K562 (cell line): ENCODE data around the gene GRM2. TPM values are rescaled to one million over a fixed set of nuclear protein-coding genes. Genes with fewer than 3 reads are reported as not detected.

Experiments used
- ARNT ChIP-seq, 2 experiments: fragments of 450-650 bp; IDR thresholded peaks; 2 replicates each; pipeline ENCODE4 v1.6.1; 2016; ENCODE audit warnings: mild to moderate bottlenecking in 1 of 2
- BHLHE40 ChIP-seq: IDR thresholded peaks from 2 replicates; pipeline ENCODE4 v1.6.1; 2011; ENCODE audit warnings: low read length, improper control_type of control experiment
- E2F1 ChIP-seq: sonication (generic); formaldehyde crosslinking; IDR thresholded peaks from 2 replicates; pipeline ENCODE4 v1.8.1; 2023; ENCODE audit warnings: mild to moderate bottlenecking, missing genetic modification reagents, moderate library complexity
- E2F6 ChIP-seq, 2 experiments: IDR thresholded peaks; 2 replicates each; pipeline ENCODE4 v1.6.1; 2011; ENCODE audit warnings: borderline replicate concordance in 1 of 2, control low read depth in 1 of 2, low read depth in 1 of 2, low read length in 1 of 2, mild to moderate bottlenecking in 1 of 2, mixed read lengths in 1 of 2, moderate library complexity in 1 of 2; ENCODE audit not compliant: insufficient read depth in 1 of 2, insufficient read length in 1 of 2, poor library complexity in 1 of 2, severe bottlenecking in 1 of 2; ENCODE audit errors: extremely low read depth in 1 of 2
- ELK3 ChIP-seq: fragments of 450-650 bp; formaldehyde crosslinking; IDR thresholded peaks from 2 replicates; pipeline ENCODE4 v1.4.0; 2020; ENCODE audit warnings: mild to moderate bottlenecking
- JUN ChIP-seq, 2 experiments: sonication (generic) in 1 of 2; formaldehyde crosslinking in 1 of 2; IDR thresholded peaks; 2 replicates each; pipeline versions ENCODE4 v1.6.1 to v1.8.0; 2012 to 2022; ENCODE audit warnings: borderline replicate concordance in 2 of 2, mild to moderate bottlenecking in 2 of 2, improper control_type of control experiment in 1 of 2, low read depth in 1 of 2, low read length in 1 of 2, missing genetic modification reagents in 1 of 2
- JUND ChIP-seq, 2 experiments: IDR thresholded peaks; 2 replicates in 1 of 2; 3 replicates in 1 of 2; pipeline ENCODE4 v1.6.1; 2011; ENCODE audit warnings: borderline replicate concordance in 2 of 2, low read depth in 2 of 2, low read length in 2 of 2, improper control_type of control experiment in 1 of 2, missing biosample characterization in 1 of 2, missing genetic modification characterization in 1 of 2, missing genetic modification reagents in 1 of 2
- KLF16 ChIP-seq: IDR thresholded peaks from 2 replicates; pipeline ENCODE4 v1.6.1; 2016; ENCODE audit warnings: antibody characterized with exemption
- NFIC ChIP-seq: fragments of 450-650 bp; IDR thresholded peaks from 2 replicates; pipeline ENCODE4 v1.6.1; 2017; ENCODE audit warnings: mild to moderate bottlenecking, inconsistent platforms
- POLR2G ChIP-seq: fragments of 200-400 bp; formaldehyde crosslinking; IDR thresholded peaks from 2 replicates; pipeline ENCODE4 v1.6.1; 2017; ENCODE audit warnings: low read depth, mild to moderate bottlenecking, antibody characterized with exemption, low read length, moderate library complexity
- POLR3G ChIP-seq: IDR thresholded peaks from 2 replicates; pipeline ENCODE4 v1.6.1; 2011; ENCODE audit not compliant: insufficient read length, insufficient replicate concordance; ENCODE audit errors: extremely low read depth
- SIX5 ChIP-seq, 2 experiments: IDR thresholded peaks; 2 replicates each; pipeline ENCODE4 v1.6.1; 2011; ENCODE audit warnings: low read length in 2 of 2, borderline replicate concordance in 1 of 2, low read depth in 1 of 2, mild to moderate bottlenecking in 1 of 2, moderate library complexity in 1 of 2; ENCODE audit not compliant: insufficient read depth in 1 of 2
- TAL1 ChIP-seq: fragments of 450-650 bp; IDR thresholded peaks from 2 replicates; pipeline ENCODE4 v1.6.1; 2016; ENCODE audit warnings: mild to moderate bottlenecking
- ZNF57 ChIP-seq: fragments of 450-650 bp; formaldehyde crosslinking; IDR thresholded peaks from 2 replicates; pipeline ENCODE4 v1.4.0; 2020; ENCODE audit warnings: mild to moderate bottlenecking, moderate library complexity
- ZNF79 ChIP-seq: fragments of 250-450 bp; sonication (Bioruptor Pico); IDR thresholded peaks from 2 replicates; pipeline ENCODE4 v1.4.0; 2020; ENCODE audit warnings: low read depth, mild to moderate bottlenecking, moderate library complexity
- polyA plus RNA-seq, 8 experiments: library from polyadenylated mRNA; depleted of rRNA in 4 of 8; stranded (reverse) in 5 of 8; unstranded in 3 of 8; fragments of >200 nt; fragmentation: Nextera tagmentation in 2 of 8; fragmentation: Illumina TruSeq in 1 of 8; extraction: Ambion mirVana in 2 of 8; extraction: Trizol in 1 of 8; gene quantifications; 2 replicates each; pipeline versions ENCODE4 v1.2.1 to v1.2.3, GENCODE V29; 2011 to 2014; ENCODE audit warnings: inconsistent platforms in 1 of 8, missing spikeins in 1 of 8
- total RNA-seq, 7 experiments: library from RNA; depleted of rRNA in 6 of 7; stranded (reverse); fragments of >200 nt in 6 of 7; fragmentation: Illumina TruSeq in 2 of 7; extraction: Trizol in 2 of 7; gene quantifications; 2 replicates each; pipeline versions ENCODE4 v1.2.1 to v1.2.3, GENCODE V29; 2011 to 2021; ENCODE audit warnings: low replicate concordance in 1 of 7

Gene GRM2
- total and polyA plus RNA-seq, 9 of the 15 experiments (the other 6 are each of a cell fraction or from before 2014, with no cell fraction given): not detected

- TF ChIP-seq E2F1 (CRISPR knock-in tag) (no peak), POLR3G (no peak), POLR2G (no peak), SIX5 (IDR thresholded peaks at IDR 0.05; ENCODE audit: borderline replicate concordance in 1 of 2, insufficient read depth in 1 of 2, low read depth in 1 of 2, low read length in 2 of 2) (no peak), E2F6 (IDR thresholded peaks at IDR 0.05; ENCODE audit: borderline replicate concordance in 1 of 2, extremely low read depth in 1 of 2, insufficient read depth in 1 of 2, insufficient read length in 1 of 2, low read depth in 1 of 2, low read length in 1 of 2, poor library complexity in 1 of 2, severe bottlenecking in 1 of 2) (no peak), JUND (IDR thresholded peaks at IDR 0.05; ENCODE audit: borderline replicate concordance, low read depth, low read length) (peak; percentile 36; the same call in 1 of the 2 replicates), JUND (tag; IDR thresholded peaks at IDR 0.05; ENCODE audit: borderline replicate concordance, low read depth, low read length) (no peak), ELK3 (CRISPR knock-in tag) (no peak), ZNF79 (CRISPR knock-in tag) (no peak), KLF16 (peak; percentile 42; the same call in 1 of the 2 replicates), BHLHE40 (peak; percentile 39; the same call in 1 of the 2 replicates), TAL1 (peak; percentile 54; the same call in 1 of the 2 replicates), JUN (IDR thresholded peaks at IDR 0.05; ENCODE audit: borderline replicate concordance, low read depth, low read length) (0 out of 2 replicates have a peak, but pooled peaks have one; percentile 14), JUN (CRISPR knock-in tag; IDR thresholded peaks at IDR 0.05; ENCODE audit: borderline replicate concordance) (no peak), ZNF57 (CRISPR knock-in tag) (no peak), NFIC (peak; percentile 46; the same call in 1 of the 2 replicates), ARNT (IDR thresholded peaks at IDR 0.05) (0 out of 4 replicates have a peak, but pooled peaks of 1 of the 2 experiments have one; percentile 24)
Observed at GRCh38 chr3:51682079-51682478, 24.8 kb upstream of the GRM2 start (continued).
